HEK293T (cell line): ENCODE results near the gene ADAMTS3.

Experiments used
- CTCF ChIA-PET: fragments of 350-600 bp; formaldehyde crosslinking; extraction: SDS; loops from one replicate; lab custom pipeline; 2021; ENCODE audit warnings: antibody characterized with exemption, inconsistent platforms; lab: Yijun Ruan, JAX
- POLR2A ChIA-PET: fragments of 350-600 bp; formaldehyde crosslinking; extraction: SDS; loops from one replicate; lab custom pipeline; 2020; ENCODE audit warnings: antibody characterized with exemption, inconsistent platforms; lab: Yijun Ruan, JAX
- DNase-seq: peaks from one replicate; pipeline ENCODE4 v3.0.0; 2012; ENCODE audit warnings: mixed read lengths; ENCODE audit errors: extremely low spot score
- ARNT ChIP-seq: fragments of 450-650 bp; IDR thresholded peaks from 2 replicates; pipeline ENCODE4 v1.6.1; 2017; ENCODE audit warnings: mild to moderate bottlenecking
- BHLHE40 ChIP-seq: fragments of 450-650 bp; IDR thresholded peaks from 2 replicates; pipeline ENCODE4 v1.6.1; 2016; ENCODE audit warnings: mild to moderate bottlenecking, moderate library complexity, borderline replicate concordance
- CTBP1 ChIP-seq: fragments of 450-650 bp; IDR thresholded peaks from 2 replicates; pipeline ENCODE4 v1.6.1; 2016; ENCODE audit warnings: borderline replicate concordance
- ELF4 ChIP-seq: fragments of 450-650 bp; IDR thresholded peaks from 2 replicates; pipeline ENCODE4 v1.6.1; 2017; ENCODE audit warnings: antibody characterized with exemption
- FOXA1 ChIP-seq: fragments of 450-650 bp; IDR thresholded peaks from 2 replicates; pipeline ENCODE4 v1.6.1; 2016; ENCODE audit warnings: mild to moderate bottlenecking
- FOXK2 ChIP-seq: fragments of 450-650 bp; IDR thresholded peaks from 2 replicates; pipeline ENCODE4 v1.6.1; 2016; ENCODE audit warnings: mild to moderate bottlenecking
- FOXM1 ChIP-seq: fragments of 450-650 bp; IDR thresholded peaks from 2 replicates; pipeline ENCODE4 v1.6.1; 2017; ENCODE audit warnings: mild to moderate bottlenecking, borderline replicate concordance
- HDGF ChIP-seq: fragments of 450-650 bp; IDR thresholded peaks from 2 replicates; pipeline ENCODE4 v1.6.1; 2017; ENCODE audit warnings: antibody characterized with exemption, borderline replicate concordance
- L3MBTL2 ChIP-seq: fragments of 450-650 bp; conservative IDR thresholded peaks from 2 replicates; pipeline ENCODE4 v1.6.1; 2016; ENCODE audit warnings: mild to moderate bottlenecking
- LEF1 ChIP-seq: fragments of 450-650 bp; IDR thresholded peaks from 2 replicates; pipeline ENCODE4 v1.6.1; 2017; ENCODE audit warnings: mild to moderate bottlenecking, borderline replicate concordance
- NFRKB ChIP-seq: fragments of 450-650 bp; IDR thresholded peaks from 2 replicates; pipeline ENCODE4 v1.6.1; 2016; ENCODE audit warnings: mild to moderate bottlenecking, moderate library complexity
- SP1 ChIP-seq: fragments of 450-650 bp; IDR thresholded peaks from 2 replicates; pipeline ENCODE4 v1.6.1; 2017
- SUZ12 ChIP-seq: fragments of 450-650 bp; IDR thresholded peaks from 2 replicates; pipeline ENCODE4 v1.6.1; 2016; ENCODE audit warnings: mild to moderate bottlenecking
- TARDBP ChIP-seq: fragments of 450-650 bp; IDR thresholded peaks from 2 replicates; pipeline ENCODE4 v1.6.1; 2016
- ZNF384 ChIP-seq: fragments of 450-650 bp; IDR thresholded peaks from 2 replicates; pipeline ENCODE4 v1.6.1; 2016
- TF ChIP-seq, protein P1 (sequence below): fragments of 450-650 bp; IDR thresholded peaks from 2 replicates; pipeline ENCODE4 v1.6.1; 2016

The ADAMTS3 gene

DNA sequence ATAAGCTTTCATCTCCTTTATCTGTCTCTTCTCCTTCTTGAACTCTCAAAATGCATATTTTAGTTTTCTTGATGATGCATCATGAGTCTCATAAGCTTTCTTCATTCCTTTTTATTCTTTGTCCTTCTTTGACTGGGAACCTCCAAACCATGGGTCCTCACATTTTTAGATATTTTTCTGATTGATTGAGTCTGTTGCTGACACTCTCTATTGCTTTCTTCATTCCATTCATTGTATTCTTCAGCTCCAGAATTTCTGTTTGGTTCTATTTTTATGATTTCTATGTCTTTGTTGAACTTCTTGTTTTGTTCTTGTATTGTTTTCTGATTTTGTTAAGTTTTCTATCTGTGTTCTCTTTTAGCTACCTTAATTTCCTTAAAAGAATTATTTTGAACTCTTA is 74.9 kb downstream of the ADAMTS3 start:
- CTCF ChIA-PET: no interaction called here

DNA sequence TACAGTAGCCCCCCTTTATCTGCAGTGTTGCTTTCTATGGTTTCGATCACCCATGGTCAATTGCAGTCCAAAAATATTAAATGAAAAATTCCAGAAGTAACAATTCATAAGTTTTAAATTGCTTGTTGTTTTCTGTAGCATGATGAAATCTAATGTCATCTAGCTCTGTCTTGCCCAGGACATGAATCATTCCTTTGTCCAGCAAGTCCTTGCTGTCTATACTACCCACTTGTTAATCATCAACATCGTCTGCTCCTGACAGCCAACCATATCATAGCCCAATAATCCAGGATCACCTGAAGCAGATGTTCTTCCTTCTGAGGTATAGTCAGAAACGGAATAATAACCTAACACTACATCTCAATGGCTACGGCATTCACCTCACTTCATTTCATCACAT is 79.8 kb downstream of the ADAMTS3 start:
- ChIA-PET POLR2A (no interaction called here), CTCF (no interaction called here)
- TF ChIP-seq ZNF384 (no peak), NFRKB (no peak), ELF4 (no peak), FOXK2 (no peak), HDGF (no peak), FOXM1 (no peak), FOXA1 (no peak), L3MBTL2 (no peak), TARDBP (no peak), SUZ12 (no peak), ARNT (no peak), LEF1 (no peak), SP1 (no peak)
- TF ChIP-seq, protein P1, sequence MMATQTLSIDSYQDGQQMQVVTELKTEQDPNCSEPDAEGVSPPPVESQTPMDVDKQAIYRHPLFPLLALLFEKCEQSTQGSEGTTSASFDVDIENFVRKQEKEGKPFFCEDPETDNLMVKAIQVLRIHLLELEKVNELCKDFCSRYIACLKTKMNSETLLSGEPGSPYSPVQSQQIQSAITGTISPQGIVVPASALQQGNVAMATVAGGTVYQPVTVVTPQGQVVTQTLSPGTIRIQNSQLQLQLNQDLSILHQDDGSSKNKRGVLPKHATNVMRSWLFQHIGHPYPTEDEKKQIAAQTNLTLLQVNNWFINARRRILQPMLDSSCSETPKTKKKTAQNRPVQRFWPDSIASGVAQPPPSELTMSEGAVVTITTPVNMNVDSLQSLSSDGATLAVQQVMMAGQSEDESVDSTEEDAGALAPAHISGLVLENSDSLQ: no peak
- no peak for DNase-seq

More for the DNA sequence above, 74.9 kb downstream of the ADAMTS3 start:
- DNase-seq: no peak
- TF ChIP-seq SUZ12 (no peak), LEF1 (no peak)
- POLR2A ChIA-PET: no interaction called here

DNA sequence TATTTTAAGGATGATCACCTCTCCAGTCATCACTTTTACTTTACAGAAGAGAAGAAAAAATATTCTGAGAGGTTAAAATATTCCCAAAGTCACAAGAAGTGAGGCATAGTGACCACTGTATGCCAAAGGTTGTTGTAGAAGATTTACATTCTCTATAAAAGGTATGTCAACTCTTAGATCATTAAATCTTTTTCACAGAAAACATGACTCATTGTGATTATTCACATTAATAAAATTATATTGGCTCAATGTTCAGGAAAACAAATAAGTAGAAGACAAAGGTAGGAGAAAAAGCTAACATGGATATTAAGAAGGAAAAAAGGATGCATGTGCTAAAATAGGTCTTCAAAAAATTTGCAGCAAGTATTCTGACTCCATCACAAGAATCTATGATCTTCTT is 82.0 kb downstream of the ADAMTS3 start:
- DNase-seq: no peak
- ChIA-PET CTCF (no interaction called here), POLR2A (no interaction called here)
- TF ChIP-seq ZNF384 (no peak), ELF4 (no peak), CTBP1 (no peak), HDGF (no peak)
- TF ChIP-seq, protein P1: no peak

DNA sequence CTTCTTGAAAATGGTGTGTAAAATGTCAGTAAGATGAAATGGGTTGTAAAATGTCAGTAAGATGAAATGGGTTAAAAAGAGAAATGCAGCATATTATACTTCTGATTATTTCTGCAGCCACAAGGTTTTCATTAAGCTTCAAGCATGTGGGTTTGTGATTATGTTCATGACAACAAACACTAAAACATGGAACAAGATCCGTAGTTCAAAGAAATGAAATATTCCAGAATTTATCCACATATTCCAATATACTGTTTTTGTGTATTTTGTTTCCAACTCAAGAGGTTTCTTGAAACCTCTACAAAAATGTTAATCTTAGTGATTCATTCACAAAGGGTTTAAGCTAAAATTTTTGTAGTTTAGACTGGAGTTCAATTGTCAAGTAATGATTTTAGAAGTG is 84.0 kb downstream of the ADAMTS3 start:
- DNase-seq: no peak
- ChIA-PET POLR2A (no interaction called here), CTCF (no interaction called here)
- no peak for TF ChIP-seq BHLHE40
- TF ChIP-seq FOXA1: no peak
- TF ChIP-seq L3MBTL2: no peak

DNA sequence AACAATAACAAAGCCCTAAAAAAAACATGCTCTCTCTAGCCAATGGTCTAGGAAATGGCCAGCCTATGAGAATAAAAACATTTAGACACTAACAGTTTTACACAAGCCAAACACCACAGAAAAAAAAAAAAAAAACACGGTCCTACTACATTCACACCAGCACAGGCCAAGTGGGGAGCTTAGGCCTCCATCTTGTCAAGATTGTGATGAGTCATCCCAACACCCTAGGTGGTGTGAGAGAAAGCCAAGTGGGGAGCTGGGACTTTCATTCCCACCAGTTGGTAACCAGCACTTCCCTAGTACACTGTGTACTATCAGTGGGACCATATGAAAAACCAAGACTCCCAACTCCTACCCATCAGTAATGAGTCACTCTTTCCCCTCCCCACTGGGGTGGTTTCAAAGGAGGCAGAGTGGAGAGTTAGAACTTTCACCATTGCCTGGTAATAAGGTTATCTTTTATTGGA is 95.6 kb downstream of the ADAMTS3 start:
- CTCF ChIA-PET: no interaction called here
- no peak for DNase-seq
- POLR2A ChIA-PET: no interaction called here
- TF ChIP-seq TARDBP (no peak), FOXA1 (no peak), SUZ12 (no peak), LEF1 (no peak), L3MBTL2 (no peak), SP1 (no peak), FOXM1 (no peak), FOXK2 (no peak)
- TF ChIP-seq, protein P1: no peak

DNA sequence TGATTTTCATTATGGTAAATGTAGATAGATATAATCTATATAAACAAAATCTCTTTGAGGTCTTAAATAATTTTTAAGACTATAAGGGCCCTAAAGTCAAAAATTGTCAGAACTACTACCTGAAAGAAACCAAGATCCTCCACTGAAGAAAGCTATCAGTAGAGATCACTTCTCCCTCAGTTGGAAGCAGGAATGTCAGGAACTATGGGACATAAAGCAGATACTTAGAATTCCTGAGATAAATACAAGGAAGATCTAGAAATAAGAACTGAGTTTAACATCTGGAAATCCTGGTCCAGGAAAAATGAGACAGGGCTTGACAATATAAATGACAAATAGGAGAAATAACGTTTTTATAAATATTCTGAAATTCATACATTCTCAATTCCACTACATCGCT is 97.2 kb downstream of the ADAMTS3 start:
- no peak for TF ChIP-seq ELF4
- TF ChIP-seq SP1: no peak
- no peak for TF ChIP-seq SUZ12
- no peak for TF ChIP-seq ZNF384
- no peak for TF ChIP-seq ARNT
- TF ChIP-seq NFRKB: no peak
- no peak for TF ChIP-seq FOXK2
- TF ChIP-seq, protein P1: no peak
- no peak for TF ChIP-seq FOXA1
- TF ChIP-seq CTBP1: no peak
- TF ChIP-seq FOXM1: no peak
- CTCF ChIA-PET: no interaction called here
- POLR2A ChIA-PET: no interaction called here
- no peak for DNase-seq

DNA sequence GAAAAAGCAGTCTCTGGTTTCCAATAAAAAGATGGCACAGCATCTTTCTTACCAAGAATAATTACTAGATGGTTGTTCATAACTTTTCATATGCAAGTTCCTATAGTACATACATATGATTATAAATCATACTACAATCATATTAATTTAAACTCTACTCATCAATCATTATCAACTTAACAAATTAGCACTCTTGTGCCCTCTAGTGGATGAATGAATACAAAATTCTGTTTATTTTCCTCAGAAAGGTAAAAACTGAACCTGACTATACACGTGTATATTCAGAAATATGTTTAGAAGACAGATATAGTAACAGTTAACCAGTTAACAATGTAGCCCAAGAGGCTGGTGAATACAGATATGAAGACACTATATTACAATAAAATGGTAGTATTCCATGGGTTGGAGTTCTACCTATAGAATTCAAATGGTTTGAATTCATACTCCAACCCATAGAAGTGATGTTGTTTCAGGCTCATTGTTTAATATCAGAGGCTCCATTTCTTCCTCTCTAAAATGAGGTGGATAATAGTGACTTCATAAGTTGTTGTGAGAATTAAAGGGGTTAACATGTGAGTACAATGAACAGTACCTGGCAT is 100.0 kb downstream of the ADAMTS3 start:
- ChIA-PET CTCF (interaction anchor here (1.3 kb wide), 1 partner anchor 143 kb away, joined by 7 read pairs; no protein-coding TSS in a partner anchor), POLR2A (no interaction called here)
- TF ChIP-seq, protein P1: peak; percentile 74
- TF ChIP-seq ELF4 (no peak), TARDBP (no peak)
- DNase-seq: no peak
